ENCODE data around the gene ARID1B.

The ARID1B gene

GRCh38 chr6:156752666-156753301, 24.4 kb upstream of the ARID1B start:
- H3K27ac ChIP-seq (ENCODE audit: poor library complexity, severe bottlenecking) = no peak overlapping the region
- H3K4me1 ChIP-seq (ENCODE audit: insufficient read depth, poor library complexity, severe bottlenecking) = no peaks in the 10 kb centered on the region
- ATAC-seq (ENCODE audit: low read depth) (no peak), DNase-seq (ENCODE audit: low spot score) (no peak)
- no peak overlapping the region for H3K4me3 ChIP-seq (ENCODE audit: severe bottlenecking)
- no peaks in the 10 kb centered on the region for H3K27me3 ChIP-seq (ENCODE audit: insufficient read depth, poor library complexity, severe bottlenecking)
- no peaks in the 10 kb centered on the region for H3K36me3 ChIP-seq (ENCODE audit: low read depth)
- H3K9me3 ChIP-seq (ENCODE audit: severe bottlenecking) = no peaks in the 10 kb centered on the region
- TF ChIP-seq CTCF (IDR thresholded peaks at IDR 0.05; ENCODE audit: poor library complexity, severe bottlenecking) = no peak

- Histone ChIP-seq H3K9me3 (ENCODE audit: severe bottlenecking) (no peaks in the 10 kb centered on the region), H3K36me3 (ENCODE audit: low read depth) (no peaks in the 10 kb centered on the region), H3K27me3 (ENCODE audit: insufficient read depth, poor library complexity, severe bottlenecking) (no peaks in the 10 kb centered on the region), H3K4me3 (ENCODE audit: severe bottlenecking) (no peak overlapping the region), H3K4me1 (ENCODE audit: insufficient read depth, poor library complexity, severe bottlenecking) (no peaks in the 10 kb centered on the region), H3K27ac (ENCODE audit: poor library complexity, severe bottlenecking) (no peak overlapping the region)
- TF ChIP-seq CTCF (IDR thresholded peaks at IDR 0.05; ENCODE audit: poor library complexity, severe bottlenecking) = no peak
- DNase-seq (ENCODE audit: low spot score) (no peak), ATAC-seq (ENCODE audit: low read depth) (no peak)
Observed at GRCh38 chr6:156756630-156757610, 20.3 kb upstream of the ARID1B start.

- Histone ChIP-seq H3K27ac (ENCODE audit: poor library complexity, severe bottlenecking) (no peak overlapping the region), H3K27me3 (ENCODE audit: insufficient read depth, poor library complexity, severe bottlenecking) (no peaks in the 10 kb centered on the region), H3K9me3 (ENCODE audit: severe bottlenecking) (no peaks in the 10 kb centered on the region), H3K4me3 (ENCODE audit: severe bottlenecking) (no peak overlapping the region), H3K4me1 (ENCODE audit: insufficient read depth, poor library complexity, severe bottlenecking) (no peaks in the 10 kb centered on the region), H3K36me3 (ENCODE audit: low read depth) (no peaks in the 10 kb centered on the region)
- ATAC-seq (ENCODE audit: low read depth) (no peak), DNase-seq (ENCODE audit: low spot score) (no peak)
- no peak for TF ChIP-seq CTCF (IDR thresholded peaks at IDR 0.05; ENCODE audit: poor library complexity, severe bottlenecking)
Observed at GRCh38 chr6:156757849-156758248, 19.3 kb upstream of the ARID1B start.

- no peak overlapping the region for H3K4me3 ChIP-seq (ENCODE audit: severe bottlenecking)
Observed at GRCh38 chr6:156760377-156760776, 16.8 kb upstream of the ARID1B start.

More at GRCh38 chr6:156760377-156760776, 16.8 kb upstream of the ARID1B start:
- no peak for ATAC-seq (ENCODE audit: low read depth)
- no peaks in the 10 kb centered on the region for H3K9me3 ChIP-seq (ENCODE audit: severe bottlenecking)
- H3K36me3 ChIP-seq (ENCODE audit: low read depth) = no peaks in the 10 kb centered on the region
- no peak overlapping the region for H3K27ac ChIP-seq (ENCODE audit: poor library complexity, severe bottlenecking)
- H3K27me3 ChIP-seq (ENCODE audit: insufficient read depth, poor library complexity, severe bottlenecking) = no peaks in the 10 kb centered on the region
- no peak for DNase-seq (ENCODE audit: low spot score)
- no peak for TF ChIP-seq CTCF (IDR thresholded peaks at IDR 0.05; ENCODE audit: poor library complexity, severe bottlenecking)
- no peaks in the 10 kb centered on the region for H3K4me1 ChIP-seq (ENCODE audit: insufficient read depth, poor library complexity, severe bottlenecking)
